Cardiac fibroblast (primary cell): Measurements from ENCODE around the gene ACTR3.

ENCODE experiments used
- DNase-seq, 2 donors: peaks; one replicate each; pipeline versions ENCODE4 v3.0.0 to v3.0.0-alpha.2; 2010; ENCODE audit warnings: low read depth in 2 of 2
- H3K4me3 ChIP-seq, 2 donors: replicated peaks in 1 of 2; 1 replicate in 1 of 2; 2 replicates in 1 of 2; pipeline ENCODE4 v1.5.1; 2011; ENCODE audit warnings: low read depth in 2 of 2, low read length in 2 of 2, mild to moderate bottlenecking in 2 of 2, moderate library complexity in 1 of 2
- TF ChIP-seq, protein P1 (sequence below): IDR thresholded peaks from one replicate; pipeline ENCODE4 v1.5.1; 2011; ENCODE audit warnings: low read depth, mild to moderate bottlenecking, low read length, inconsistent platforms

The ACTR3 gene

DNA sequence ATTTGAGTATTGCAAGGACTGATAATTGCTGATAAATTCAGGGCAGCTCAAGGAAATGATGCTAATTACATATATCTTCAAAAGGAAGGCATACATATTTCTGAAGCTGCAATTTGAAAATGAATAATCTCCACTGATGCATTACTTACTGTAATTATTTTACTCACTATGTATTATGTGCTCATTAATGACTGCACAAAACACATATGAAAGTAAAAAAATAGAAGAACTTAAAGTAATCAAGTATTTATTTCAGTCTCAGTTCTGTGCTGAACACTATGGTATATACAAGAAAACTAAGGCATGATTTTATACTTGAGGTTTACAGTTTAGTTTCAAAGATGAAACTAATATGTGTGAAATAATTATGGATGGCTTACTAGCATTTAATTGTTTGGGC lies 9.3 kb downstream of the ACTR3 start:
- TF ChIP-seq, protein P1, sequence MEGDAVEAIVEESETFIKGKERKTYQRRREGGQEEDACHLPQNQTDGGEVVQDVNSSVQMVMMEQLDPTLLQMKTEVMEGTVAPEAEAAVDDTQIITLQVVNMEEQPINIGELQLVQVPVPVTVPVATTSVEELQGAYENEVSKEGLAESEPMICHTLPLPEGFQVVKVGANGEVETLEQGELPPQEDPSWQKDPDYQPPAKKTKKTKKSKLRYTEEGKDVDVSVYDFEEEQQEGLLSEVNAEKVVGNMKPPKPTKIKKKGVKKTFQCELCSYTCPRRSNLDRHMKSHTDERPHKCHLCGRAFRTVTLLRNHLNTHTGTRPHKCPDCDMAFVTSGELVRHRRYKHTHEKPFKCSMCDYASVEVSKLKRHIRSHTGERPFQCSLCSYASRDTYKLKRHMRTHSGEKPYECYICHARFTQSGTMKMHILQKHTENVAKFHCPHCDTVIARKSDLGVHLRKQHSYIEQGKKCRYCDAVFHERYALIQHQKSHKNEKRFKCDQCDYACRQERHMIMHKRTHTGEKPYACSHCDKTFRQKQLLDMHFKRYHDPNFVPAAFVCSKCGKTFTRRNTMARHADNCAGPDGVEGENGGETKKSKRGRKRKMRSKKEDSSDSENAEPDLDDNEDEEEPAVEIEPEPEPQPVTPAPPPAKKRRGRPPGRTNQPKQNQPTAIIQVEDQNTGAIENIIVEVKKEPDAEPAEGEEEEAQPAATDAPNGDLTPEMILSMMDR: no peak
- no peak for DNase-seq
- no peak overlapping the region for H3K4me3 ChIP-seq

DNA sequence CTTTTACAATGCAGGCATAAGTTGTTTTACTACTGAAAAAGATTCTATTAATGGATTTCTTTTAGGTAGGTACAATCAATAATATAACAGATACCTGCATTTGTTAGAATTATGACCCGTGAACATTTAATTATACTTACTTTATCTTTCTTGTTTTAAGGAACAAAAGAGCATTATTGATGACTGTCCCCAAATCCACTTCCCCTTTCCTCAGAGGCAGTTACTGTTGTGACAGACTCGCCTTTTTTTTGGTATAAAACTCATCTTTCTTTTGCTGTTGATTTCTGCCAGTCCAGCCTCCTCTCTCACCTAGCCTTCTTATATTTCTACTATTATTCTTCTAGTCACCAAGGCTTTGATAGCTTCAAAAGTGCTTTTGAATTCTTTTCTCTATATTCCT lies 12.1 kb downstream of the ACTR3 start:
- H3K4me3 ChIP-seq: no peak overlapping the region
- TF ChIP-seq, protein P1: no peak
- DNase-seq: no peak

DNA sequence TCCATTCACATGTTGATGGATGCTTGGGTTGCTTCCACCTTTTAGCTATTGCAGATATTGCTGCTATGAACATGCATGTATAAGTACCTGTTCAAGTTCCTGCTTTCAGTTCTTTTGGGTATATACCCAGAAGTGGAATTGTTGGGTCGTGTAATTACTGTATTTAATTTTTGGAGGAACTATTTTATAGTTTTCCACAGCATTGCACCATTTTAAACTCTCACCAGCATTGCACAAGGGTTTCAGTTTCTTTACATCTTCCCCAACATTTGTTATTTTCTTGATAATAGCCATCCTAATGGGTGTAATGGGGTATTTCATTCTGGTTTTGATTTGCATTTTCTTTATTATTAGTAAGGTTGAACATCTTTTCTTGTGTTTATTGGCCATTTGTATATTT lies 16.0 kb downstream of the ACTR3 start:
- DNase-seq: no peak
- TF ChIP-seq, protein P1: no peak
- no peak overlapping the region for H3K4me3 ChIP-seq

DNA sequence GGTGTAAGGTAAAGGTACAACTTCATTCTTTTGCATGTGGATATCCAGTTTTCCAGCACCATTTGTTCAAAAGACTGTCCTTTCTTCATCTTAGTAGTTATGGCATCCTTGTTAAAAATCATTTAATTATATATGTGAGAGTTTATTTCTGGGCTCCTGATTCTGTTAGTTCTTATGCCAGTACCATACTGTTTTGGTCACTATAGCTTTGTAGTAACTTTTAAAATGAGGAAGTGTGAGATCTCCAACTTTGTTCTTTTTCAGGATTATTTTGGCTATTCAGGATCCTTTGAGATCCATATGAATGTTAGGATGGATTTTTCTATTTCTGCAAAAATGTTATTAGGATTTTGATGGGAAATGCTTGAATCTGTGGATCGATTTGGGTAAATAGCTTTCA lies 16.8 kb downstream of the ACTR3 start:
- TF ChIP-seq, protein P1: no peak
- no peak for DNase-seq
- H3K4me3 ChIP-seq: no peak overlapping the region

DNA sequence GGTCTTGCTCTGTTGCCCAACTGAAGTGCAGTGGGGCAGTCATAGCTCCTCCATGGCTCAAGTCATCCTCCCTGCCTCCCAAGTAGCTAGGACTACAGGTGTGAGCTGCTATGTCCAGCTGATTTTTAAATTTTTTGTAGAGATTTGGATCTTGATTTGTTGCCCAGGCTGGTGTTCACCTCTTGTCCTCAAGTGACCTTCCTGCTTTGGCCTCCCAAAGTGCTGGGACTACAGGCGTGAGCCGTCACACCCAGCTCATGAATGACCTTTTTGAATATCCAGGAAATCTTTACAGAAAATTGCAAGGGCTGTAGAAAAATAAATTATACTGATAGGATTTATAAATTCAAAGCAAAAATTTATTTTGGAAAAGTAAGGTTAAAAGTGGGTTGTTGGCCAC lies 17.4 kb downstream of the ACTR3 start:
- no peak overlapping the region for H3K4me3 ChIP-seq
- TF ChIP-seq, protein P1: no peak
- DNase-seq: no peak

DNA sequence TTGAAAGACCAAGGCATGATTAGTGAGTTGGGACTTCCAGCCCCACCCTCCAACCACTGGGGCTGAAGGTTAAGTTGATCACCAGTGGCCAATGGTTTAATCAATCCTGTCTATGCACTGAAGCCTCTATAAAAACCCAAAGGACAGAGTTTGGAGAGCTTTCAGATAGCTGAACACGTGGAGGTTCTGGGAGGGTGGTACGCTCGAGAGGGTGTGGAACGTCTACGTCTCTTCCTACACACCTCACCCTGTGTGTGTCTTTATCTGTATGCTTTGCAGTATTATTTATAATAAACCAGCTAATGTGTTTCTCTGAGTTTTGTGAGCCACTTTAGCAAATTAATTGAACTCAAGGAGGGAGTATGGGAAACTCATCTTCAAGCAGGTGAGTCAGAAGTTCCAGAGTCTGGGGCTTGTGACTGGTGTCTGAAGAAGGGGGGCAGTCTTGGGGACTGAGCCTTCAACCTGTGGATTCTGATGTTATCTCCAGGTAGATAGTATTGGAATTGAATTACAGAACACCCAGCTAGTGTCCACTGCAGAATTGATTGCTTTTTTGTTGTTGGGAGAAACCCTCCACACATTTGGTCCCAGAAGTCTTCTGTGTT lies 20.3 kb downstream of the ACTR3 start:
- peak in 1 of 2 donors; percentile 49 for DNase-seq
- H3K4me3 ChIP-seq: no peak overlapping the region
- TF ChIP-seq, protein P1: no peak

DNA sequence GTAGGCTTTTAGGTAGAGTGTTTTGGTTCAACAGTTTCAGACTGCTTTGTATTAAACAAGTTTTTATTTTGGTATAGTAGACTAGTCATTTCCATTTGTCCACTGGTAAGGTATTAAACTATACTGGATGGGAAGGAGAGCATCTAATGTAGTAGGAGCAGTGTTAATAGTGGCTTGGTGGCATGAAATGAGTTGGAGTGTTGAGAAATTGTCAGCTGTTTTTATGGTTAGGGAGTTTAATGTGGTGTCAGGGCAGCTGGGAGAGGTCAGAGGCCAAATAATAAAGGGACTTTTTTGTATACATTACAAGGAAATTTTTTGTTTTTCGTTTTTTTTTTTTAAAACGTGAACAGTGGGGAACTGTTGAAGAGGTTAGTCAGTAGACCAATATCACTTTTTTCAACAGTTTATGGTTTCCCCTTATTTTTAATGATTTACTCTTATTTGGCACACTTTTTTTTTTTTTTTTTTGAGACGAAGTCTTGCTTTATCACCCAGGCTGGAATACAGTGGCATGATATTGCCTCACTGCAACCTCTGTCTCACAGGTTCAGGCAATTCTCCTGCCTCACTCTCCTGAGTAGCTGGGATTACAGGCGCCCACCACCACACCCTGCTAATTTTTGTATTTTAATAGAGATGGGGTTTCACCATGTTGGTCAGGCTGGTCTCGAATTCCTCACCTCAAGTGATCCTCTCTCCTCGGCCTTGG lies 21.2 kb downstream of the ACTR3 start:
- no peak overlapping the region for H3K4me3 ChIP-seq
- TF ChIP-seq, protein P1: no peak
- no peak for DNase-seq
